Muscle layer of colon (tissue), 2 donors: ENCODE results near the gene GAREM1.
"Not testable (repeated sequence)": the region's sequence is repeated elsewhere in the genome, so short reads cannot be mapped to it uniquely, and the experiment has no call there.

Experiments
- H3K27ac ChIP-seq: one replicate; pipeline ENCODE4 v1.7.0; 2013; ENCODE audit warnings: low read depth, mild to moderate bottlenecking, low read length, moderate library complexity
- H3K27me3 ChIP-seq, 2 donors: one replicate each; pipeline ENCODE4 v1.7.0; 2013; ENCODE audit warnings: low read length in 2 of 2, mild to moderate bottlenecking in 2 of 2; ENCODE audit not compliant: insufficient read depth in 2 of 2, control insufficient read depth in 1 of 2
- H3K36me3 ChIP-seq: one replicate; pipeline ENCODE4 v1.7.0; 2013; ENCODE audit warnings: mild to moderate bottlenecking, low read length; ENCODE audit not compliant: insufficient read depth
- H3K4me1 ChIP-seq: one replicate; pipeline ENCODE4 v1.7.0; 2013; ENCODE audit warnings: mild to moderate bottlenecking, low read length; ENCODE audit not compliant: insufficient read depth
- H3K4me3 ChIP-seq, 2 donors: one replicate each; pipeline ENCODE4 v1.7.0; 2013; ENCODE audit warnings: low read length in 2 of 2, low read depth in 1 of 2, mild to moderate bottlenecking in 1 of 2, moderate library complexity in 1 of 2
- H3K9ac ChIP-seq: one replicate; pipeline ENCODE4 v1.7.0; 2013; ENCODE audit warnings: low read length
- H3K9me3 ChIP-seq: one replicate; pipeline ENCODE4 v1.7.0; 2013; ENCODE audit warnings: mild to moderate bottlenecking, low read length
- donor health status: abdominal sarcoma.
- donor health status: Adenocarcinoma of cecum.

The GAREM1 gene

GRCh38 chr18:32298171-32298667 lies 172.5 kb downstream of the GAREM1 start:
- Histone ChIP-seq H3K27ac (no peak overlapping the region), H3K36me3 (no peaks in the 10 kb centered on the region), H3K27me3 (no peaks in the 10 kb centered on the region), H3K9me3 (no peaks in the 10 kb centered on the region), H3K4me3 (no peak overlapping the region), H3K9ac (no peak overlapping the region), H3K4me1 (peaks cover 9% of the 10 kb centered on the region)

- no peaks in the 10 kb centered on the region for H3K36me3 ChIP-seq
- H3K27me3 ChIP-seq, result no peaks in the 10 kb centered on the region
- H3K9me3 ChIP-seq, result no peaks in the 10 kb centered on the region
- H3K4me3 ChIP-seq, result no peak overlapping the region
- H3K9ac ChIP-seq, result no peak overlapping the region
- H3K27ac ChIP-seq, result no peak overlapping the region
- peaks cover 9% of the 10 kb centered on the region for H3K4me1 ChIP-seq
Observed at GRCh38 chr18:32297579-32298170, 173.0 kb downstream of the GAREM1 start.

- Histone ChIP-seq H3K4me1 (peaks cover 7% of the 10 kb centered on the region), H3K4me3 (no peak overlapping the region), H3K27me3 (no peaks in the 10 kb centered on the region), H3K27ac (no peak overlapping the region), H3K36me3 (no peaks in the 10 kb centered on the region), H3K9ac (no peak overlapping the region), H3K9me3 (no peaks in the 10 kb centered on the region)
Observed at GRCh38 chr18:32296851-32297250, 173.8 kb downstream of the GAREM1 start.

GRCh38 chr18:32295604-32296003 lies 175.1 kb downstream of the GAREM1 start:
- H3K27ac ChIP-seq, result no peak overlapping the region
- no peak overlapping the region for H3K9ac ChIP-seq
- no peaks in the 10 kb centered on the region for H3K36me3 ChIP-seq
- H3K4me1 ChIP-seq, result no peaks in the 10 kb centered on the region
- H3K27me3 ChIP-seq, result no peaks in the 10 kb centered on the region
- no peaks in the 10 kb centered on the region for H3K9me3 ChIP-seq
- no peak overlapping the region for H3K4me3 ChIP-seq

GRCh38 chr18:32293107-32293506 lies 177.6 kb downstream of the GAREM1 start:
- Histone ChIP-seq H3K27me3 (no peaks in the 10 kb centered on the region), H3K4me1 (no peaks in the 10 kb centered on the region), H3K36me3 (no peaks in the 10 kb centered on the region), H3K27ac (no peak overlapping the region), H3K9me3 (no peaks in the 10 kb centered on the region), H3K4me3 (no peak overlapping the region), H3K9ac (no peak overlapping the region)

GRCh38 chr18:32291623-32292022 lies 179.1 kb downstream of the GAREM1 start:
- peaks cover 11% of the 10 kb centered on the region for H3K36me3 ChIP-seq
- H3K9ac ChIP-seq, H3K27ac ChIP-seq, H3K4me1 ChIP-seq, H3K4me3 ChIP-seq, H3K27me3 ChIP-seq, H3K9me3 ChIP-seq: not testable (repeated sequence)

GRCh38 chr18:32290810-32291209 lies 179.9 kb downstream of the GAREM1 start:
- Histone ChIP-seq H3K36me3 (peaks cover 11% of the 10 kb centered on the region), H3K9ac (no peak overlapping the region), H3K9me3 (no peaks in the 10 kb centered on the region), H3K27ac (no peak overlapping the region), H3K4me3 (no peak overlapping the region), H3K4me1 (no peaks in the 10 kb centered on the region), H3K27me3 (no peaks in the 10 kb centered on the region)

GRCh38 chr18:32289483-32290075 lies 181.1 kb downstream of the GAREM1 start:
- Histone ChIP-seq H3K9ac (no peak overlapping the region), H3K27me3 (no peaks in the 10 kb centered on the region), H3K4me1 (no peaks in the 10 kb centered on the region), H3K36me3 (peaks cover 11% of the 10 kb centered on the region), H3K9me3 (no peaks in the 10 kb centered on the region), H3K4me3 (no peak overlapping the region), H3K27ac (no peak overlapping the region)

- no peaks in the 10 kb centered on the region for H3K9me3 ChIP-seq
- H3K9ac ChIP-seq, result no peak overlapping the region
- no peak overlapping the region for H3K4me3 ChIP-seq
- peaks cover 11% of the 10 kb centered on the region for H3K36me3 ChIP-seq
- no peak overlapping the region for H3K27ac ChIP-seq
- peaks cover 14% of the 10 kb centered on the region for H3K4me1 ChIP-seq
- H3K27me3 ChIP-seq, result no peaks in the 10 kb centered on the region
Observed at GRCh38 chr18:32287873-32288272, 182.8 kb downstream of the GAREM1 start.

GRCh38 chr18:32287249-32287648 lies 183.4 kb downstream of the GAREM1 start:
- Histone ChIP-seq H3K4me1 (peaks cover 16% of the 10 kb centered on the region), H3K27me3 (no peaks in the 10 kb centered on the region), H3K36me3 (peaks cover 11% of the 10 kb centered on the region), H3K9ac (no peak overlapping the region), H3K27ac (no peak overlapping the region), H3K9me3 (no peaks in the 10 kb centered on the region), H3K4me3 (no peak overlapping the region)

- Histone ChIP-seq H3K27ac (no peak overlapping the region), H3K9me3 (no peaks in the 10 kb centered on the region), H3K9ac (no peak overlapping the region), H3K27me3 (no peaks in the 10 kb centered on the region), H3K4me3 (no peak overlapping the region), H3K4me1 (peaks cover 16% of the 10 kb centered on the region), H3K36me3 (peaks cover 11% of the 10 kb centered on the region)
Observed at GRCh38 chr18:32286749-32287148, 183.9 kb downstream of the GAREM1 start.

GRCh38 chr18:32284284-32284683 lies 186.4 kb downstream of the GAREM1 start:
- Histone ChIP-seq H3K36me3 (peaks cover 11% of the 10 kb centered on the region), H3K27me3 (no peaks in the 10 kb centered on the region), H3K27ac (no peak overlapping the region), H3K4me3 (no peak overlapping the region), H3K4me1 (peaks cover 30% of the 10 kb centered on the region), H3K9ac (no peak overlapping the region), H3K9me3 (no peaks in the 10 kb centered on the region)
